ENCODE data around the gene CNTN5.

- TF ChIP-seq CTCF (conservative IDR thresholded peaks at IDR 0.05; ENCODE audit: low read depth, low read length), result no peak
- no peak for TF ChIP-seq EZH2 (IDR thresholded peaks at IDR 0.05; ENCODE audit: low read length, unreplicated experiment)
These were observed 501.9 kb downstream of the CNTN5 start for GRCh38 chr11:99522467-99523173.
